OCI-LY3 (cell line): ENCODE data around the gene RHBDD1.

Experiments used
- CTCF ChIP-seq: fragments of 200-600, 300-600 bp; sonication (generic); IDR thresholded peaks from 2 replicates; pipeline ENCODE4 v1.5.1; 2014; ENCODE audit warnings: antibody characterized with exemption, low read length, low read depth
- EZH2phosphoT487 ChIP-seq: fragments of 200-600 bp; shearing (Covaris generic); IDR thresholded peaks from 2 replicates; pipeline ENCODE4 v1.6.1; 2018; ENCODE audit warnings: antibody characterized with exemption, mixed run types, low read depth

- no peak for TF ChIP-seq CTCF
- no peak for TF ChIP-seq EZH2phosphoT487
These were observed 11.7 kb downstream of the RHBDD1 start for GRCh38 chr2:226847511-226847910.
